Measurements from ENCODE around the gene ATG7.
"Not testable (repeated sequence)": the region's sequence is repeated elsewhere in the genome, so short reads cannot be mapped to it uniquely, and the experiment has no call there.

ATG7 gene

GRCh38 chr3:11423868-11424267 lies 151.7 kb downstream of the ATG7 start:
- no peak for DNase-seq (ENCODE audit: low read depth in 1 of 2, low spot score in 1 of 2)

- no peak for DNase-seq (ENCODE audit: low read depth in 1 of 2, low spot score in 1 of 2)
Measured at GRCh38 chr3:11424277-11424676, 152.1 kb downstream of the ATG7 start.

GRCh38 chr3:11430207-11430606 lies 158.0 kb downstream of the ATG7 start:
- no peak for DNase-seq (ENCODE audit: low read depth in 1 of 2, low spot score in 1 of 2)

- DNase-seq (ENCODE audit: low read depth in 1 of 2, low spot score in 1 of 2) = no peak
Measured at GRCh38 chr3:11430624-11431023, 158.4 kb downstream of the ATG7 start.

GRCh38 chr3:11431319-11431718 lies 159.1 kb downstream of the ATG7 start:
- no peak for DNase-seq (ENCODE audit: low read depth in 1 of 2, low spot score in 1 of 2)

- no peak for DNase-seq (ENCODE audit: low read depth in 1 of 2, low spot score in 1 of 2)
Measured at GRCh38 chr3:11434017-11434526, 161.9 kb downstream of the ATG7 start.

GRCh38 chr3:11434563-11435096 lies 162.4 kb downstream of the ATG7 start:
- no peak for DNase-seq (ENCODE audit: low read depth in 1 of 2, low spot score in 1 of 2)

- no peak for DNase-seq (ENCODE audit: low read depth in 1 of 2, low spot score in 1 of 2)
Measured at GRCh38 chr3:11435440-11436165, 163.4 kb downstream of the ATG7 start.

- no peak for DNase-seq (ENCODE audit: low read depth in 1 of 2, low spot score in 1 of 2)
Measured at GRCh38 chr3:11436775-11437174, 164.6 kb downstream of the ATG7 start.

- DNase-seq (ENCODE audit: low read depth in 1 of 2, low spot score in 1 of 2) = no peak
Measured at GRCh38 chr3:11437506-11437905, 165.3 kb downstream of the ATG7 start.

- DNase-seq (ENCODE audit: low read depth in 1 of 2, low spot score in 1 of 2) = no peak
Measured at GRCh38 chr3:11438646-11439045, 166.4 kb downstream of the ATG7 start.

- DNase-seq (ENCODE audit: low read depth in 1 of 2, low spot score in 1 of 2) = not testable (repeated sequence)
Measured at GRCh38 chr3:11441346-11441745, 169.1 kb downstream of the ATG7 start.

GRCh38 chr3:11444404-11444803 lies 172.2 kb downstream of the ATG7 start:
- DNase-seq (ENCODE audit: low read depth in 1 of 2, low spot score in 1 of 2) = no peak

- DNase-seq (ENCODE audit: low read depth in 1 of 2, low spot score in 1 of 2) = not testable (repeated sequence)
Measured at GRCh38 chr3:11445193-11445592, 173.0 kb downstream of the ATG7 start.

GRCh38 chr3:11445883-11446282 lies 173.7 kb downstream of the ATG7 start:
- DNase-seq (ENCODE audit: low read depth in 1 of 2, low spot score in 1 of 2) = no peak

GRCh38 chr3:11447584-11448200 lies 175.5 kb downstream of the ATG7 start:
- no peak for DNase-seq (ENCODE audit: low read depth in 1 of 2, low spot score in 1 of 2)

- no peak for DNase-seq (ENCODE audit: low read depth in 1 of 2, low spot score in 1 of 2)
Measured at GRCh38 chr3:11450015-11450414, 177.8 kb downstream of the ATG7 start.

GRCh38 chr3:11452312-11452711 lies 180.1 kb downstream of the ATG7 start:
- DNase-seq (ENCODE audit: low read depth in 1 of 2, low spot score in 1 of 2) = no peak

GRCh38 chr3:11452885-11453847 lies 181.0 kb downstream of the ATG7 start:
- DNase-seq (ENCODE audit: low read depth in 1 of 2, low spot score in 1 of 2) = no peak

- no peak for DNase-seq (ENCODE audit: low read depth in 1 of 2, low spot score in 1 of 2)
Measured at GRCh38 chr3:11455956-11456355, 183.8 kb downstream of the ATG7 start.

- no peak for DNase-seq (ENCODE audit: low read depth in 1 of 2, low spot score in 1 of 2)
Measured at GRCh38 chr3:11457135-11457534, 184.9 kb downstream of the ATG7 start.
